NCI-H345 (cell line): Measurements from ENCODE around the gene CCDC14.
A peak's percentile ranks its signal among the peaks of the same experiment; 100 is the strongest.
"Not testable (repeated sequence)": the region's sequence is repeated elsewhere in the genome, so short reads cannot be mapped to it uniquely, and the experiment has no call there.

Source experiments
- DNase-seq: peaks from one replicate; lab custom pipeline; 2025; lab: John Stamatoyannopoulos, UW

CCDC14 gene, protein sequence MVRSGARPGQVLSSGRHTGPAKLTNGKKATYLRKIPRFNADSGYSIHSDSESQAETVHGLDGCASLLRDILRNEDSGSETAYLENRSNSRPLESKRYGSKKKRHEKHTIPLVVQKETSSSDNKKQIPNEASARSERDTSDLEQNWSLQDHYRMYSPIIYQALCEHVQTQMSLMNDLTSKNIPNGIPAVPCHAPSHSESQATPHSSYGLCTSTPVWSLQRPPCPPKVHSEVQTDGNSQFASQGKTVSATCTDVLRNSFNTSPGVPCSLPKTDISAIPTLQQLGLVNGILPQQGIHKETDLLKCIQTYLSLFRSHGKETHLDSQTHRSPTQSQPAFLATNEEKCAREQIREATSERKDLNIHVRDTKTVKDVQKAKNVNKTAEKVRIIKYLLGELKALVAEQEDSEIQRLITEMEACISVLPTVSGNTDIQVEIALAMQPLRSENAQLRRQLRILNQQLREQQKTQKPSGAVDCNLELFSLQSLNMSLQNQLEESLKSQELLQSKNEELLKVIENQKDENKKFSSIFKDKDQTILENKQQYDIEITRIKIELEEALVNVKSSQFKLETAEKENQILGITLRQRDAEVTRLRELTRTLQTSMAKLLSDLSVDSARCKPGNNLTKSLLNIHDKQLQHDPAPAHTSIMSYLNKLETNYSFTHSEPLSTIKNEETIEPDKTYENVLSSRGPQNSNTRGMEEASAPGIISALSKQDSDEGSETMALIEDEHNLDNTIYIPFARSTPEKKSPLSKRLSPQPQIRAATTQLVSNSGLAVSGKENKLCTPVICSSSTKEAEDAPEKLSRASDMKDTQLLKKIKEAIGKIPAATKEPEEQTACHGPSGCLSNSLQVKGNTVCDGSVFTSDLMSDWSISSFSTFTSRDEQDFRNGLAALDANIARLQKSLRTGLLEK

DNA sequence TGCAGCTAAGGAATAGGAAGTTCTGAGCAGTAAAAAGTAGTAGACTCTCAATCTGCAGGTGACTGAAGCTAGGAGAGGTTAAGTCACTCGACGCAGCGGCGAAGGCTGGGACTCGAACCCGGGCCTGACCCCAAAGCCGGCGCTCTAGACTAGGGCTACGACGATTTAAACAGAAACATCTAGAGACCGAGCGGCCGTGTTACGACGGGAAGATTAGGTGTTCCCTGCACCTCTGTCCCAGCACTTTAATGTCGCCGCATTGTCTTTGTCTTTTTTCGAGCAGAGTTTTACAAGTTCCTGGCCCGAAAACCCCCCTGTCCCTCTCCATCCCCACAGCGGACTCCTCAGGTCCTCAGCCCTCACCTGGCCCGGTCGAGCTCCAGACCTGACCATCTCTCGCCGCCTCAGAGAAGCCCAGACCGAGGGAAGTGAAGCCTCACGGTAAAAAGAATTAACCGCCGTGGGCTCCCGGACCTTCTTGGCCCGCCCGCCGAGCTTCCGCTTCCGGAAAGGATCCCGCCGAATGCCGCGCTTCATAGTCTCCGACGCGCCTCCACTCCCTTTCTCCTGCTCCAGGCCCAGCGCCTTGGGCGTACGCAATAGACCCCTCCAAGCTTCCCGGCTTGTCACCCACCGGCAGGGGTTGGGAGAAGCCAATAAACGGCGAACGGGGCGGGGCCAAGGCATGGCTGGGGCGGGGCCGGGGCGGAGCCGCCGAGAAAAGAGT, at the start of gene CCDC14:
Gene CCDC14, minus strand, starts transcription at position 449 of the 727 bp plus-strand sequence. Its CDS starts 56 bp downstream, at position 393.
- peak; percentile 92 for DNase-seq

DNA sequence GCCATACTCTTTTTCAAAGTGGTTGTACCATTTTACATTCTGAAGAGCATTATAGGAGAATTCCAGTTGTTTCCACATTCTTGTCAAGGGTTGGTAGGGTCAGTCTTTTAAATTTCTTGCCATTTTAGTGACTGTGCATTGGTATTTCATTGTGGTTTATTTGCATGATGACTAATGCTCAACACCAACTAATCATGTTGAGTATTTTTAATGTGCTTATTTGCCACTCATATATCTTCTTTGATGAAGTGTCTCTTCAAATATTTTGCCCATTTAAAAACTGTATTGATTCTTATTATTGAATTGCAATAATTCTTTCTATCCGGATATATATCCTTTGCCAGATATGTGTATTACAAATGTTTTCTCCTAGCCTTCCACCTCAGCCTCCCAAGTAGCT, 47.3 kb upstream of the CCDC14 start:
- DNase-seq, result not testable (repeated sequence)

DNA sequence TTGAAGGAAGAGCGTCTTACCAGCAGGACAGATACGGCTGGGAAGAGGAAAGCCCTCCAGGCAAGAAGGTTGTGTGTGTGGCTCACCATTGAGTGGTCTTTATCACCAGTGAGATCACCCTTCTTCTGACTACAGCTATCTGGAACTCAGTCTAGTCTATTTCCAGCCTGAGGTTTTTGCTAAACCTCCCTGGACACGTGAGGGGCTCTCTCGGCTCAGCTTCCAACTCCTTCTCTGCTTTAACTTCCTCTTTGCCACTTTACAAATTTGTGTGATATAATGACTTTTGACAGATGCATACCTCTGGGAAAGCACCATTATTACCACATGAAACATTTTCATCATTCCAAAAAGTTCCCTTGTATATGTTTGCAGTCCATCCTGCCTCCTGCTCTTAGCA, 46.2 kb upstream of the CCDC14 start:
- no peak for DNase-seq

DNA sequence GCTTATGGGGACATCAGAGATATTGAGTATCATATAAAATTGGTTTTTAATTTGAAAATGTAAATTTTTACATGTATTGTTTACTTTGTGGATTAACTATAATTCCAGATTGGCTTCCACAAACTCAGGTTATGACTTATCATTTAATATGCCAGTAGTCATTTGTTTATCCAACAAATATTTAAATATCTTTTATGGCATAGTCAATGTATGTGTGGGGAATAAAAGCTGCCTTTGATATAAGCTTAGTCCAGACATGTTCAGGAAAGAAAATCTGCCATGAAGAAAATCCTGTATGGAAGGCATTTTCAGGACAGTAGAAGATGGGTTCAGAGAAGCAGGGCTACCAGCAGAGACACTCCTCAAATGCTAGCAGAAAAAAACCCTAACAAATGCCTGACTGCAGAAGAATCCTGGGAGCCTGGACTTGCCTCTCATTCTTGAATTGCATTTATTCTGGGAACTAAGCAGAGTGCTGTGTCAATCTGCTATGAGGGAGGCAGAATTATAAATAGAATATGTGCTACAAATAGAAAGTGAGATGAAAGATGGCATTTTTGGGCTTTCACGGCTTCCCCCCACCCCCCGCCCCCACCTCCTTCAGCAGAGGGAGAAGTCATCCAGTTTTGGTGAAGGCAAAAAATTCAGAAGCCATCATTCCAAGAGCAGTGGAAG, 41.5 kb upstream of the CCDC14 start:
- not testable (repeated sequence) for DNase-seq

DNA sequence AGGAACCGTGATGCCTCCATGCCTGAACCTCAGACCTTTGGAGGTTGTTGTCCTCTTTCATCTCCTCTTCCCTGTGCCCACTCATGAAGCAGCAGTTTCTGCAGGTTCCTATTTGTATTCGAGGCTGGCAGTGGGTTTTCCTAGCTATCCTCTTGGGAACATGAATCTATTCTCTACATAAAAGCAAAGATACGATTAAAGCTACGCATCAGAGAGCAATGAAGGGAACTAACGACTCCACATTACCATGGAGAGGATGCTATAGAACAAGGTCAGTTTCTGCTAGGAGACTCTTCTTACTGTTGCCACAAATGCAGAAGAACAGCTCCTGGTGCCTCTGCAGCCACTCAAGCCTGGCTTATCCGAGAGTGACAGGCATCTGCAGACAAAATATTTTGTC, 40.3 kb upstream of the CCDC14 start:
- not testable (repeated sequence) for DNase-seq

DNA sequence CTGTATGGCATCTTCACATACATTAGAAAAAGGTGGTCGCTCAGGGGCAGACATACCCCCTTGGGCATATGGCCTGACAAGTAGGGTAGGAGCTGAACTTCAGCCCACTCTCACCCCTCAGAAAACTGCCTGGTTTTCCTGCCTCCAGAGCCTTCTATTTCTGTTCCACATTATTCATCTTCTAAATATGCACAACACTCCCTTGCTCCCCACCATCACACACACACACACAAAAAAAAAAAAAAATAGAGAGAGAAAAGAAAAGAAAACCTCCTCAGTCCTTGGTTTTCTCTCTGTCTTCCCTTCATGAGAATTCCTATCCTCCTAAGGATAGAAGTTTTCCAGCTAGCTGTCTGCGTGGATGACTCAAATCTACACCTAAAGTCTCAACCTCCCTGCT, 36.5 kb upstream of the CCDC14 start:
- DNase-seq, result no peak

DNA sequence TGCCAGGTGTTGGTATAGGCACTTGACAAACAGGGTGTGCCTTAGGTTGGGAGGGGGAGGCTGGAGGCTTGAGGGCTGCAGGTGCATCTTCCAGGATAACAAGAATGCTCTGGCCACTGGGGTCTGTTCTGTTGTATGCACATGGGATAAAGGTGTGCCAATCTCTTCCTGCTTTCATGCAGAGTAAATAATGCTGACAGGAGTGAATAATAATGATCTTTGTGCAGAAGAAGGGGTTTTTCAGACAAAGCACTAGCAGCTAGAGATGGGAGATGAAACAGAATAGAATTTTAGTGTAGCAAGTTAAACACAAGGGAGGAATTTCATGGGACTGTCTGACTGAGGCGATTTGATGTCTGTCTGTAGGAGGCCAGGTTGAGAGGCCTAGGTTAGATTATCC, 32.8 kb upstream of the CCDC14 start:
- peak; percentile 73 for DNase-seq

DNA sequence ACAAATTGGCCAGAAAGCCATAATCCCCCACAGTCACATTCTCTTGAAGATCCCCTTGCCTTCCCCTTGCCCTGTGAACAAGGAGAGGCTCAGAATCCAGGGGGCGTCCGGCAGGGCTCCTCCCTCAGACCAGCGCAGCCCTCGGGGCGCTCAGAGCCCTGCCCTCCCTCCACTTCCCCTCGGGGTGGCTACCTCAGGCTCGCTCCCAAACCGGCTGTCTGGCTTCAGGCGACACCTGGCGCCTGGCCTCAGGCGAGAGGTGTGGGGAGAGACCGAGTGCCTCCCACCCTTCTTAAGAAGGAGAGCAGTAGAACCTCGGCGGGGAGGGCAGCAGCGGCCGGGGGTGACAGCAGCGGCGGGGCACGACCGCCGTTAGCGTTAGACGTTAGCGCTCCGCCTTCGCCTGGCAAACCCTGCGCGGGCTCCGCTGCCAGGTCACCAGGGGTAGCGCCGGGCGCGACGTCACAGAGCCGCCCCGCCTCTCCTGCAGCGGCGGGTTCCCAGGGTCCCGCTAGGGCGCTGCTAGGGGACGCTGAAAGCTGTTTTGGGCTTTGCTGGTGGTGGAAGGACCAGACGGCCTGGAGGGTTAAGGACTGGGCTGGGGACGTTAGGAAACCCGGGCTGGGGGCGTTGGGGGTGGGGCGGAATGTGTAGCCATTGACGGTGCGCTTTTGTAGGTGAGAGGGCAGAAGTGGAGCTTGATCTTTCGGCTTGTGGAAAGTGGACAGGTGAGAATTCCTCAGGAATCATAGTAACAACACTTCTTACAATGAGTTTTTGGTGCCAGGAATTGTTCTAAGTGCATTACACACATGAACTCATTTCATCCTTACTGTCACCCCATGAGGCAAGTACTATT, 30.9 kb upstream of the CCDC14 start, which contains the start of gene ROPN1:
Gene ROPN1, minus strand, starts transcription at position 395 of the 859 bp plus-strand sequence. CDS start 11,643 bp downstream, outside the sequence.
- DNase-seq, result not testable (repeated sequence)

DNA sequence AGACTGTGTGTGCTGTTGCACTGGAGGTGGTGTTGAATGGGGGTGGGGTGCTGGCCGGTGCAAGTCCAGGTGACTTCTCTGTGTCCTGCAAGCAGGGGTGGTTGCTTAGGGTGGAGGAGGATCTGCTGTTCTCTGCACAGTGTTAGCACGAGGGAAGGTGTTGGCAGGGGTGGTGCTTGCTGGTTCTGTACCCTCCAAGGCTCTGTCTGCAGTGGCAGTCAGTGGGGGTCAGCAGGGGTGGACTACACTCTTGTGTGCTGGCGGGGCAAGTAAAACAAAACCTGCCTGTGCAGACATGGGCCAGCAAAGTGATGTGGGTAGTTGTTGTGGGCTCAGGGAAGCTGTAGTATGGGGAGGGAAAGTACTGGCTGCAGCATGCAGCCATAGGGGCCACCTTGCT, 25.4 kb upstream of the CCDC14 start:
- no peak for DNase-seq

DNA sequence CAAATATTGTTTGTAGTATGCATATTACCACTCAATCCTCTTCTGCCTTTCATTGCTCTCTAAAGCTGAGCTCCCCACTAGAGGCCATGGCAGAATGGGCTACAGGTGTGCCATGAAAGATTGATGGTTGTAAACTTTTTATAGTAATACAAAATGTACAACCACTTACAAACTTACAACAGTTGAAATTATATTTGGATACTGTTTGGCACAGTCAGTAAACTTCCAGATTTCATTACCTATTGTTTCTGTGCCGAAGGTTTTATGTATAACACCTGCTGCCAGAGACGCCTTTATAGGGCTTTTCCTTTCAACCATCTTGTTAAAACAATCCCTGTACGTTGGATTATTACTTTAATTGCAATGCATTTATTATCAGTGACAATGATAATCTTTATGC, 23.9 kb upstream of the CCDC14 start:
- no peak for DNase-seq

DNA sequence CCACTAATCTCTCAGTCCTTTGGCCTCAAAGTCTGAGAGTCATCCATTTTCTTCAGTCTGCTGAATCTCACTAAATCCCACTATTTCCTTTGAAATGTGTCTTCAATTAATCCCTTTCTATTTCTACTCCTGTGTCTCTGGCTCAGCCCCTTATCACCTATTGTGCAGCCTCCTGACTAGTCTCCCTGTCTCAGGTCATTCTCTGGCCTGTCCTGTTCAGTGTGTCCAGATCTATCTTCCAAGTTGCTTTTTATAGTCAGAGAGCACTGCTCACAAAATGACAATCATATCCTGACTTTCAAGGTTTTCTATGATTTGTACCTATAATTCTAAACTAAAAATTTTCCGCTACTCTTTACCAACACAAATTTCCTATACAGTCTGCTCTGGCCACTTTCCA, 23.3 kb upstream of the CCDC14 start:
- no peak for DNase-seq

DNA sequence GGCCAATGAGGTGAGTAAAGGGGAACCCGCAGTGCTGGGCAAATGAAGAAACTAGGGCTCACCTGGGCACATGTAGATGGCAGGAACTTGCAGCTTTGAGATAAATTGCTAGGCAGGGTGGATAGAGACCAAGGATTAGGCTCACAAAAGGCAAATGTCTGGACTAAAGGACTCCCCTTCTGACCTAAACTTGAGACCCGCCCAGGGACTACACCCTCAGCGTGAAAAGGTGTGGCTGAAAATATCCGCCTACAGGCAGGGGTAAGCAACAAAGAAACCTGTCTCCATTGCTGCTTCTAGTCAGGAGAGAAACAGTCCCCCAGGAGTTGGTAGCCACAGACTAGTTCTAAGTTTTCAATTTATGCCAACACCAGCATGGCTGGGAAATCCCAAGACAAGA, 20.3 kb upstream of the CCDC14 start:
- DNase-seq, result not testable (repeated sequence)

DNA sequence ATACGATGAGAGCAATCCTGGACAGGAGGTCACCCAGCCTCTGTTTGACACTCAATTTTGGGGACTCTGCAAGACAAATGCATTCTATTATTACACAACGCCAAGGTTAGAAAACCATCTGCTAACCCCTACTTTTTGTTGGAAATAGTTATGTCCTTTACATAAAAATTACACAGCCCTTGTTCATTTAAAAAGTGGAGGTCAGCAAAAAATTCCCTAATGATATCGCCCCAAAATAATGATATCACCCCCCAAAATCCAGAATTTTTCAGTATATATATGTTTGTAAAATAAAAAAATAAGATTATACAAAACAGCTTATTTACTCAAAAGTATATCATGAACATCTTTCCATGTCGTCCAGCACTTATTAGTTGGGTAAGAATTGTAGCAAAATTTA, 19.5 kb upstream of the CCDC14 start:
- DNase-seq, result no peak

DNA sequence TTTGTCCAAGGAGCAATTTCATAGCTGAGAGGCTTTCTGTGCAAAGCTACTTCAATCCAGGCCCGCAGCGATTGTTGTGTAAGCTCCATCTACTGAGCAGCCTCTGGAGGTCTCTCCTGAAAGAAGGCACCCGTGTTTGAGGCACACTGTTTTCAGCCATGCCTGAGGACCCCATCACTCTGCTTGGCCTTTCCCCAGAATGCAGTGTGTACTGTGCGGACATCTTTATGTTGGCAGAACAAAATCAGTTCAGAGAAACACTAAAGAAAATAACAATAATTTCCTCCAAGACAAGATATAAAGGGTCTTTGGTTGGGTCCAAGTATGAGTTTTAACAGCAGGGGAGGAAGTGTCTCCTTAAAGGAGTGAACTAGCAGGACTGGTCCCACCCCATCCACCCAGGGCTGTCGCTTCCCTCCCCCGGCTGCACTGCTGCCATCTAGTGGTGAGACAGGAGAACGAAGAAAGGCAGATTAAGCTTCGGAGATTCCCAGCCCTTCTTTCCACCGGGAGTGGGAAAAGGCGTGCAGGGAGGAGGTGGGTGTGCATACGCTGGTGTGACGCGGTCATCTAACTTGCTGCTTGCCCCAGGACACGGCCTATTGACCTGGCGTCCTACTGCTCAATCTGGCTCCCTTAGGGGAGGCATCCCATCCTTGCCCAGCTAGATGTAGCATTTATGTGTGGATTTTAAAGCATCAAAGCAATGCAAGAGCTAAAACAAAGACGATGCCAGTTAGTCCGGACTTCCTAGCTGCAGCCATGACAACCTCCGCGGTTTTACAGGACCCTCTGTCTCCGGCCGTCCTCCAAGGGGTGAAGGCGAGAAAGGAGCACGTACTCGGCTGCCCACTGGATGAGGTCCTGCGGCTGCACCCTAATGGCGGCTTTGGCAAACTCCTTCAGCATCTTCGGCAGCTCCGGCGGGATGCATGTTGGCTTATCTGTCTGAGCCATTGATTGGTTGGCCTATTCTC, 18.8 kb upstream of the CCDC14 start:
- DNase-seq, result peak; percentile 61

DNA sequence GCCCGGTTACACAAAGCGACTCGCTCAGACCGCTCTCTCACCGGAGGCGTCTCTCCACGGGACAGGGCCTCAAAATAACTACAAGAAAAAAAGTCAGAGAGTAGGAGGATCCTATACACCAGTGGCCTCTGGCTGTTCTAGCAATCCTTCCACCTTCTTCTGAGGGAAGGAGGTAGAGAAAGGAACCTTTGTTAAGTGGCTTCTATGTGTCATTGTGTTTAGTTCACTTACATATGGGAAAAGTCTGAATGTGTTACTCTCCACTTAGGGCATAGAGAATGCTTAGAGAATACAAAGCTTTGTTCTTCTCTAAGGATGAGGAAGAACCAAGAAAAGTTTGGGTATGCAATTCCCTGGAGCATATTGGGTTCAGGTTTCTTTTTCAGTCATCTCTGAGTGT, 15.9 kb upstream of the CCDC14 start:
- DNase-seq, result not testable (repeated sequence)

DNA sequence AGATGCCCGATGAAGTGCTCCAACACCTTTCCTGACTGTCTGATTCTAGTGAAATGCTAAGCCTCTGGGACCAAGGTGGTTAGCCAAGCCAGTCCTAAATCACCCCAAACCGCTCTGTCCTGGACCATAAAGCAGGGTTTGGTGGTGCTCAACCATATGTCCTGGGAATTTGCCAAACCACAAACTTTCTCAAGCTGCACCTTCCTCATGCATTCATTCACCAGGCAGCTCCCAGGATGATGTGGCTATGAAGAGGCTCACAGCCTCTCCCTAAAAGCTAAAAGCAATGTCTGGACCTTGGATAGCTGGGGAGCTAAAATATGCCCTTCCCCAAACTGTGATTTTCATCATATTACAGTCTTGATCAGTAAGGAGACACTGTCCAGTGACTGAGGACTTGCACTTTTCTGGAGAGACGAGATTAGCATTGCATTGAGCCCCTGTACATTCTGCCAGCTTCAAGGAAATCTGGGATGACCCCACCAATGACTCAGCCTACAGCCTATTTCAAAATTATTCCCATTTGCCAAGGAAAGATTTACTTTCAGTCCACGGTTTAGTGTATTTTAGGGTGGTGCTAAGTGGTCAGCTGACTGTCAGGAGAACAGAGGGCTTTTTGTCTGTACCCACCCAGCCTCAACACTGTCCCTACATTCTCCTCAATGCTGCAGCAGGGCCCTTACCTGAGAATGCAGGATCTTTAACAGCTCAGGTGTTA, 15.3 kb upstream of the CCDC14 start:
- DNase-seq, result not testable (repeated sequence)

DNA sequence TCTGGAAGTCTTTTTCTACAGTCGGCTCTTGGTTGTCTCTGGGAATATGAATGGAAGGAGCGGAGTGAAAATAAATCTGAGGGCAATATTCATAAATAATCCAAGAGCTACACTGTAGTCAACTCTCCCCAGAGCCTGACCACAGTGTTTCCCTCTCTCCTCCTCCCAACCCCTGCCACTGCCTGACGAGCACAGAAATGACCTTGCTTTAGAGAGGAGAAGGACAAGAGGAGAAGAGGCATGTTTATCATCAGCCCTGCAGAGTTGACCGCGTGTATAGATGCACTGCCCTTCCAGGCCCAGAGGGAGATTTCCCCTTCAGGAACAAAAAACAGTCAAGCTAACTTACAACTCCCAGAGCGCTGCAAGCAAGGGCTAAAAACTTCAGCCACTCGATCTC, 14.0 kb upstream of the CCDC14 start:
- DNase-seq, result not testable (repeated sequence)

DNA sequence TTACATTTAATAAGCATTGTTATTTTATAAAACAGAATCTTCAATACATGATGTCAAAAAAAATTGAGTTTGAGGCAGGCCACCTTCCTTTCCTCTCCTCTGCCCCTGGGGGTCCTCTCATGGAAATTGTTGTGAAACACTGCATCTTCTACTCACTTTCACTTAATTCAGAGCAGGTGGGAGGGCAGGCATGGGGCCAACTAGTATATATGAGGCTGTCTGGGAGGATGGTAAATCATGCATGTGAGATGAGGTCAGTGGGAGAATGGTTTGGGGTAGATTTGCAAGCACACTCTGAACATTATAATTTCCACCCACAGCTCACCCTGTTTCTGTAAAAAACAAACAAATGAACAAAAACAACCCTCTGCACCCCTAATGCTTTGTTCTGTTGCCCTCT, 10.4 kb upstream of the CCDC14 start:
- DNase-seq, result no peak

DNA sequence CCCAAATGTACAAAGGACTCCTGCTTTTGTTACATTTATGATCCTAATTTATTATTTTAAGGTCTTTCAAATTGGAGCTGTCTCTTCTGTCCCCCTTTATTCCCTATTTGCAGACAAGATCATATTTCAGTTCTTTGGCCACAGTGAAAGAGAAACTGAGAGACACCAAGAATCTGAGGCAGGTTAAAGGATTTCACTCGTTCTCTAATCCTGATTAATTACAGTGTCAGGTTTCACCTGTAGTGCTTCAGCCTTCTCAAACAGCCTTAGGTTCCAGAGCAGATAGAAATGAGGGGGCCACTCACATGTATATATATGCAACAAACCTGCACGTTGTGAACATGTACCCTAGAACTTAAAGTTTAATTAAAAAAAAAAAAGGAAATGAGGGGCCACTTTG, 6.2 kb upstream of the CCDC14 start:
- not testable (repeated sequence) for DNase-seq
